SK-N-MC (cell line): Measurements from ENCODE around the gene DGLUCY.
"Not testable (repeated sequence)": the region's sequence is repeated elsewhere in the genome, so short reads cannot be mapped to it uniquely, and the experiment has no call there.

Source experiments
- DNase-seq: peaks from one replicate; pipeline ENCODE4 v3.0.0-alpha.2; 2011; ENCODE audit warnings: low read depth, low spot score
- H3K27ac ChIP-seq: fragments of 200-600 bp; sonication (generic); 2 replicates; pipeline ENCODE4 v1.5.1; 2016; ENCODE audit warnings: mixed run types
- H3K36me3 ChIP-seq: fragments of 200-600 bp; sonication (generic); 2 replicates; pipeline ENCODE4 v1.6.1; 2017; ENCODE audit warnings: antibody characterized with exemption, low read length, mixed read lengths; ENCODE audit not compliant: insufficient read depth
- H3K4me3 ChIP-seq: fragments of 200-600 bp; sonication (generic); 2 replicates; pipeline ENCODE4 v1.5.1; 2016
- H3K9ac ChIP-seq: fragments of 200-600 bp; sonication (generic); 2 replicates; pipeline ENCODE4 v1.8.0; 2017; ENCODE audit warnings: mixed run types, mixed read lengths; ENCODE audit not compliant: insufficient read length
- H3K9me3 ChIP-seq: fragments of 200-600 bp; sonication (generic); 2 replicates; pipeline ENCODE4 v1.6.1; 2017; ENCODE audit warnings: low read depth, mild to moderate bottlenecking, antibody characterized with exemption, low read length, moderate library complexity, mixed read lengths
- EZH2 ChIP-seq: fragments of 200-600 bp; sonication (generic); IDR thresholded peaks from one replicate; pipeline ENCODE4 v1.6.1; 2017; ENCODE audit warnings: antibody characterized with exemption
- FOXP2 ChIP-seq: optimal IDR thresholded peaks from 2 replicates; pipeline ENCODE3; 2011; ENCODE audit warnings: mild to moderate bottlenecking, moderate library complexity; ENCODE audit not compliant: insufficient read depth; ENCODE audit errors: extremely low read length, control extremely low read depth
- POLR2AphosphoS5 ChIP-seq: IDR thresholded peaks from 2 replicates; pipeline ENCODE4 v1.6.1; 2012; ENCODE audit warnings: mild to moderate bottlenecking, low read depth, low read length, borderline replicate concordance

The DGLUCY gene

GRCh38 chr14:91216731-91217226 lies 102.9 kb downstream of the DGLUCY start:
- no peak for DNase-seq
- TF ChIP-seq POLR2AphosphoS5 (no peak), EZH2 (no peak), FOXP2 (no peak)
- Histone ChIP-seq H3K27ac (no peak overlapping the region), H3K9ac (no peak overlapping the region), H3K4me3 (no peak overlapping the region), H3K9me3 (no peaks in the 10 kb centered on the region), H3K36me3 (no peaks in the 10 kb centered on the region)

DNA sequence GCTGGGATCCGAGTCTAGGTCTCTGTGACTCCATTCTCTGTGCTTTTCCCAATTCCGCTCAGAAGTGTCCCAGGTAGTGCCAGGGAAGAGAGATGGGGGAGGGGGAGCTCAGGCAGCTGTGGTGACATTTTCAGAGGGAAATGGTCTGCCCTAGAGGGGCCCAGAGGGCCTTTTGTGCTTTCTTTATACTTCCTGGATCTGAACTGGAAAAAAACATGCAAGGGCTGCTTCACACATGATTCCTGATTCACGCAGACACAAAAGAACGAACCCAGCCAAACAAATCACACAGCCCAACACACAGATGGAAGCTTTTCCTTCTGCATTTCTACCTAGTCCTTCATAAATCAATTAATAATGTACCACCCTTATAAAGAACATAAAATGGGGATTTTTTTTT lies 104.1 kb downstream of the DGLUCY start:
- no peak for TF ChIP-seq EZH2
- no peak for TF ChIP-seq POLR2AphosphoS5
- TF ChIP-seq FOXP2, result no peak
- Histone ChIP-seq H3K4me3 (no peak overlapping the region), H3K9ac (no peak overlapping the region), H3K36me3 (no peaks in the 10 kb centered on the region), H3K9me3 (no peaks in the 10 kb centered on the region), H3K27ac (no peak overlapping the region)
- no peak for DNase-seq

- Histone ChIP-seq H3K27ac (no peak overlapping the region), H3K9me3 (no peaks in the 10 kb centered on the region), H3K4me3 (no peak overlapping the region), H3K9ac (no peak overlapping the region), H3K36me3 (no peaks in the 10 kb centered on the region)
- DNase-seq, result no peak
- TF ChIP-seq FOXP2, result no peak
- no peak for TF ChIP-seq EZH2
- TF ChIP-seq POLR2AphosphoS5, result no peak
These were observed 105.9 kb downstream of the DGLUCY start for GRCh38 chr14:91219517-91220389.

GRCh38 chr14:91220581-91221000 lies 106.7 kb downstream of the DGLUCY start:
- TF ChIP-seq EZH2, result no peak
- TF ChIP-seq FOXP2, result no peak
- no peak for TF ChIP-seq POLR2AphosphoS5

DNA sequence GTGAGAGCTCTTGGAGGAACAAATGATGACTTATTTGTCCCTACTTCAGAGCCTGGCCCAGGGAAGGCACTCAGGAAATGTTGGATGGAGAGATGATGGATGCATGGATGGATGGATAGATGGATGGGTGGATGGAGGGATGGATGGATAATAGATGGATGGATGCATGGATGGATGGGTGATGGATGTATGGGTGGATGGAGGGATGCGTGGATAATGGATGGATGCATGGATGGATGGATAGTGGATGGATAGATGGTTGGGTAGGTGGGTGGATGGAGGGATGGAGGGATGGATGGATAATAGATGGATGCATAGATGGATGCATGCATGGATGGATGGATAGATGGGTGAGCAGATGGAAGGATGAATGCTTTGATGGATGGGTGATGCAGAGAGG lies 107.4 kb downstream of the DGLUCY start:
- H3K36me3 ChIP-seq, result no peaks in the 10 kb centered on the region
- no peak overlapping the region for H3K4me3 ChIP-seq
- no peak for DNase-seq
- no peak overlapping the region for H3K9ac ChIP-seq
- TF ChIP-seq EZH2 (no peak), FOXP2 (no peak), POLR2AphosphoS5 (no peak)
- H3K9me3 ChIP-seq, result no peaks in the 10 kb centered on the region
- H3K27ac ChIP-seq, result no peak overlapping the region

More at GRCh38 chr14:91220581-91221000, 106.7 kb downstream of the DGLUCY start:
- Histone ChIP-seq H3K9ac (no peak overlapping the region), H3K36me3 (no peaks in the 10 kb centered on the region), H3K27ac (no peak overlapping the region), H3K4me3 (no peak overlapping the region), H3K9me3 (no peaks in the 10 kb centered on the region)
- DNase-seq, result no peak

GRCh38 chr14:91223028-91223783 lies 109.3 kb downstream of the DGLUCY start:
- H3K9me3 ChIP-seq, result no peaks in the 10 kb centered on the region
- H3K4me3 ChIP-seq, result no peak overlapping the region
- TF ChIP-seq FOXP2, result no peak
- no peak for TF ChIP-seq POLR2AphosphoS5
- TF ChIP-seq EZH2, result no peak
- H3K36me3 ChIP-seq, result no peaks in the 10 kb centered on the region
- no peak overlapping the region for H3K9ac ChIP-seq
- DNase-seq, result no peak
- no peak overlapping the region for H3K27ac ChIP-seq

GRCh38 chr14:91225025-91225424 lies 111.2 kb downstream of the DGLUCY start:
- no peak overlapping the region for H3K27ac ChIP-seq
- no peak for DNase-seq
- H3K4me3 ChIP-seq, result no peak overlapping the region
- H3K9me3 ChIP-seq, result no peaks in the 10 kb centered on the region
- no peak overlapping the region for H3K9ac ChIP-seq
- H3K36me3 ChIP-seq, result no peaks in the 10 kb centered on the region
- TF ChIP-seq POLR2AphosphoS5, result no peak
- TF ChIP-seq EZH2, result no peak
- TF ChIP-seq FOXP2, result no peak

DNA sequence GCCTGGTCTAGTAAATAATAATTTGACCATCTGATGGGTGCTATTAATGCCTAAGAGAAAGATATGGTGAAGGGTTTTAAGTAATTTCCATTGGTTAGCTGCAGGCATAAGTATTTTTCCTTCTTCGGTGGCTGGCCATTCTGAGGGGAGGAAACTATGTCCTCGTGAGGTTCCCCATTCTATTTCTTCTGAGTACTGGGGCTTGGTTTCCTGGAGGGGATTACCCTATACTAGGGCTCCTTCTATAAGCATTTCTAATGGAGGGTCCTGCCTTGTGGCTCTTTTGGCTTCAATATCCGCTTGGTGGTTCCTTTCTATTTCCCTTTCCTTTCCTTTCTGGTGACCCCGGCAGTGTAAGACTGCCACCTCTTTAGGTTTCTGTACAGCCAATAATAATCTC lies 112.5 kb downstream of the DGLUCY start:
- H3K9ac ChIP-seq, H3K36me3 ChIP-seq, H3K4me3 ChIP-seq, DNase-seq, H3K27ac ChIP-seq, H3K9me3 ChIP-seq: not testable (repeated sequence)
